HepG2 (cell line): Measurements from ENCODE around the gene ACTN4. TPM values are rescaled to one million over a fixed set of nuclear protein-coding genes. Genes with fewer than 3 reads are reported as not detected.

ENCODE experiments used
- ATAC-seq: fragments of 200-7000 bp; cut with Tn5 transposase; 3 replicates; pipeline ENCODE4 v1.9.1; 2020; ENCODE audit warnings: mild to moderate bottlenecking, moderate library complexity
- BruUV-seq: library from RNA; stranded (reverse); fragments of 400-500 nt; replicated peaks from 2 replicates; lab custom pipeline; 2021; lab: Mats Ljungman, UMichigan
- CTCF ChIA-PET: fragments of 300-600 bp; formaldehyde crosslinking; extraction: SDS; loops from one replicate; lab custom pipeline; 2021; ENCODE audit warnings: low total read pairs, inconsistent platforms, low intra/inter-chr PET ratio; lab: Yijun Ruan, JAX
- POLR2A ChIA-PET: fragments of 350-600 bp; sonication (Branson Sonifier 250); formaldehyde crosslinking; loops from one replicate; lab custom pipeline; 2020; ENCODE audit warnings: antibody characterized with exemption, inconsistent platforms; lab: Yijun Ruan, JAX
- DNase-seq: peaks from one replicate; pipeline ENCODE4 v3.0.0-alpha.2; 2015; ENCODE audit warnings: low spot score
- FAIRE-seq: peaks from 3 replicates; lab custom pipeline; 2011; peaks lifted over from hg19 to GRCh38; lab: Jason Lieb, UNC
- H2AFZ ChIP-seq: one replicate; pipeline ENCODE4 v1.6.1; 2011; ENCODE audit warnings: low read length, inconsistent platforms
- H3K27ac ChIP-seq: fragments of 300-600 bp; 3 replicates; pipeline ENCODE4 v1.8.0; 2011; ENCODE audit warnings: mixed run types, mild to moderate bottlenecking, mixed read lengths, low read length, inconsistent platforms; ENCODE audit not compliant: insufficient read depth; ENCODE audit errors: extremely low read length
- H3K27me3 ChIP-seq, 2 experiments: fragments of 200-600 bp in 1 of 2; 2 replicates in 1 of 2; 3 replicates in 1 of 2; pipeline versions ENCODE4 v1.6.0 to v1.8.0; 2011; ENCODE audit warnings: low read length in 2 of 2, mild to moderate bottlenecking in 2 of 2, moderate library complexity in 2 of 2, inconsistent platforms in 1 of 2; ENCODE audit not compliant: insufficient read depth in 2 of 2, control insufficient read depth in 1 of 2
- H3K36me3 ChIP-seq, 2 experiments: fragments of 200-600 bp in 1 of 2; replicated peaks in 1 of 2; 2 replicates in 1 of 2; 3 replicates in 1 of 2; pipeline versions ENCODE4 v1.5.1 to v1.8.0; 2011; ENCODE audit warnings: low read length in 2 of 2, inconsistent platforms in 1 of 2; ENCODE audit not compliant: insufficient read depth in 2 of 2, control insufficient read depth in 1 of 2
- H3K4me1 ChIP-seq: 2 replicates; pipeline ENCODE4 v1.5.1; 2012; ENCODE audit warnings: low read length, inconsistent platforms; ENCODE audit not compliant: insufficient read depth
- H3K4me2 ChIP-seq: 2 replicates; pipeline ENCODE4 v1.6.0; 2011; ENCODE audit warnings: low read depth, low read length, inconsistent platforms
- H3K4me3 ChIP-seq, 3 experiments: fragments of 200-600 bp in 1 of 3; sonication (generic), shearing (Covaris generic) in 1 of 3; replicated peaks in 1 of 3; 2 replicates each; pipeline ENCODE4 v1.5.1; 2011 to 2016; ENCODE audit warnings: low read length in 3 of 3, inconsistent platforms in 2 of 3, low read depth in 2 of 3, mild to moderate bottlenecking in 2 of 3, control low read depth in 1 of 3, mixed read lengths in 1 of 3; ENCODE audit not compliant: insufficient read depth in 1 of 3
- H3K79me2 ChIP-seq: one replicate; pipeline ENCODE4 v1.6.1; 2011; ENCODE audit warnings: low read length, inconsistent platforms; ENCODE audit not compliant: insufficient read depth
- H3K9ac ChIP-seq: 2 replicates; pipeline ENCODE4 v1.6.0; 2011; ENCODE audit warnings: mild to moderate bottlenecking, low read depth, low read length, inconsistent platforms; ENCODE audit not compliant: insufficient read depth
- H3K9me3 ChIP-seq: 2 replicates; pipeline ENCODE4 v1.5.1; 2012; ENCODE audit warnings: mild to moderate bottlenecking, low read length
- H4K20me1 ChIP-seq: 2 replicates; pipeline ENCODE4 v1.6.0; 2011; ENCODE audit warnings: inconsistent platforms, mild to moderate bottlenecking, low read length, moderate library complexity; ENCODE audit not compliant: insufficient read depth
- AGO2 ChIP-seq: fragments of 200-400 bp; formaldehyde crosslinking; optimal IDR thresholded peaks from 2 replicates; pipeline ENCODE3; 2017; ENCODE audit warnings: mild to moderate bottlenecking, low read depth, low read length, moderate library complexity
- DMTF1 ChIP-seq: sonication (generic); formaldehyde crosslinking; IDR thresholded peaks from 2 replicates; pipeline ENCODE4 v1.4.0; 2020; ENCODE audit warnings: mild to moderate bottlenecking, missing genetic modification reagents
- FOSL2 ChIP-seq: sonication (generic); formaldehyde crosslinking; IDR thresholded peaks from 2 replicates; pipeline ENCODE4 v1.4.0; 2020; ENCODE audit warnings: missing genetic modification reagents
- FOXA1 ChIP-seq, 2 experiments: fragments of 450-650 bp in 1 of 2; sonication (generic) in 1 of 2; formaldehyde crosslinking in 1 of 2; IDR thresholded peaks; 2 replicates each; pipeline versions ENCODE4 v1.4.0 to v1.6.1; 2016 to 2020; ENCODE audit warnings: missing genetic modification reagents in 1 of 2
- FOXP4 ChIP-seq: sonication (generic); formaldehyde crosslinking; IDR thresholded peaks from 2 replicates; pipeline ENCODE4 v1.4.0; 2020; ENCODE audit warnings: missing genetic modification reagents
- GATAD2A ChIP-seq: IDR thresholded peaks from 2 replicates; pipeline ENCODE4 v1.6.1; 2016
- HHEX ChIP-seq: IDR thresholded peaks from 2 replicates; pipeline ENCODE4 v1.6.1; 2016; ENCODE audit warnings: control low read depth
- IKZF5 ChIP-seq: IDR thresholded peaks from 2 replicates; pipeline ENCODE4 v1.6.1; 2018; ENCODE audit warnings: missing genetic modification reagents, mild to moderate bottlenecking, missing compliant biosample characterization
- JUN ChIP-seq: sonication (generic); formaldehyde crosslinking; IDR thresholded peaks from 2 replicates; pipeline ENCODE4 v1.4.0; 2020; ENCODE audit warnings: mild to moderate bottlenecking, missing genetic modification reagents
- MAX ChIP-seq: IDR thresholded peaks from 2 replicates; pipeline ENCODE4 v1.6.1; 2012; ENCODE audit warnings: inconsistent platforms
- PHF21A ChIP-seq: sonication (generic); formaldehyde crosslinking; IDR thresholded peaks from 2 replicates; pipeline ENCODE4 v1.5.0; 2020; ENCODE audit warnings: mild to moderate bottlenecking, missing genetic modification reagents
- RBM22 ChIP-seq: fragments of 200-400 bp; formaldehyde crosslinking; optimal IDR thresholded peaks from 2 replicates; pipeline ENCODE3; 2017; ENCODE audit warnings: mild to moderate bottlenecking, low read length, moderate library complexity
- SP5 ChIP-seq: IDR thresholded peaks from 2 replicates; pipeline ENCODE4 v1.6.1; 2016; ENCODE audit warnings: low read depth, borderline replicate concordance
- SYNCRIP ChIP-seq: fragments of 200-400 bp; formaldehyde crosslinking; IDR thresholded peaks from 2 replicates; pipeline ENCODE4 v1.6.1; 2018; ENCODE audit warnings: mild to moderate bottlenecking, low read depth, low read length; ENCODE audit not compliant: insufficient read depth
- ZBTB7B ChIP-seq: sonication (generic); formaldehyde crosslinking; IDR thresholded peaks from 2 replicates; pipeline ENCODE4 v1.4.0; 2020; ENCODE audit warnings: missing genetic modification reagents
- ZNF24 ChIP-seq: fragments of 450-650 bp; IDR thresholded peaks from 2 replicates; pipeline ENCODE4 v1.6.1; 2017; ENCODE audit warnings: antibody characterized with exemption, mild to moderate bottlenecking
- ZNF430 ChIP-seq: sonication (generic); formaldehyde crosslinking; IDR thresholded peaks from 2 replicates; pipeline ENCODE4 v1.9.0; 2021; ENCODE audit warnings: mild to moderate bottlenecking, missing genetic modification reagents
- ZNF766 ChIP-seq: sonication (generic); formaldehyde crosslinking; IDR thresholded peaks from 2 replicates; pipeline ENCODE4 v1.5.0; 2020; ENCODE audit warnings: missing genetic modification reagents, borderline replicate concordance
- WGBS: methylation state at CpG from one replicate; pipeline ENCODE4 v1.1.6; 2017; ENCODE audit warnings: low lambda C conversion rate; 5-methylcytosine and 5-hydroxymethylcytosine counted together
- in situ Hi-C: cut with HindIII; loops from 2 replicates; pipeline ENCODE4 v1.10.0; 2017; ENCODE audit warnings: low pct_unique_long_range_greater_than_20kb; ENCODE audit not compliant: extremely low pct_ligation_motif_present
- intact Hi-C: fragments of 100-400 bp; cut with micrococcal nuclease; formaldehyde crosslinking; loops from one replicate; pipeline ENCODE4 v1.10.0; 2022; ENCODE audit not compliant: unreplicated experiment
- polyA plus RNA-seq, 8 experiments: library from polyadenylated mRNA; depleted of rRNA in 3 of 8; stranded (reverse) in 7 of 8; unstranded in 1 of 8; fragments of >200 nt; fragmentation: Illumina TruSeq in 4 of 8; extraction: Trizol in 4 of 8; gene quantifications; 2 replicates each; pipeline versions ENCODE4 v1.2.1 to v1.2.3, GENCODE V29; 2011 to 2016; ENCODE audit warnings: low read depth in 4 of 8, missing spikeins in 1 of 8, mixed read lengths in 1 of 8; ENCODE audit not compliant: insufficient read depth in 1 of 8
- total RNA-seq, 5 experiments: library from RNA; depleted of rRNA; stranded (reverse); fragments of >200 nt; fragmentation: Illumina TruSeq; extraction: Trizol; gene quantifications; 2 replicates each; pipeline ENCODE4 v1.2.3, GENCODE V29; 2016; ENCODE audit warnings: low read depth in 1 of 5

Gene ACTN4
- total and polyA plus RNA-seq, 2 of the 13 experiments (the other 11 are each of a cell fraction or from before 2014, with no cell fraction given): 171 to 192 TPM

GRCh38 chr19:38693380-38694223 is 46.2 kb downstream of the ACTN4 start:
- Histone ChIP-seq H3K9me3 (no peaks in the 10 kb centered on the region), H3K9ac (peak overlapping the region; percentile 42; the same call in 1 of the 2 replicates), H3K27ac (peak overlapping the region; percentile 64), H3K79me2 (peaks cover 95% of the 10 kb centered on the region), H3K36me3 (peaks cover 28 to 61% of the 10 kb centered on the region in 2 experiments), H4K20me1 (peaks cover 14% of the 10 kb centered on the region; the same call in 1 of the 2 replicates), H3K4me1 (peaks cover 100% of the 10 kb centered on the region), H2AFZ (no peak overlapping the region), H3K4me2 (peak overlapping the region; percentile 10; the same call in 1 of the 2 replicates), H3K27me3 (no peaks in the 10 kb centered on the region), H3K4me3 (no peak overlapping the region)
- ATAC-seq (peak; percentile 14; the same call in 2 of the 3 replicates), FAIRE-seq (no peak), DNase-seq (peak; percentile 81)
- in situ Hi-C loops: no loop called here
- 73% methylated on average over 19 of the region's 19 CpGs for WGBS
- intact Hi-C loops: no loop called here
- BruUV-seq: no TSS peak
- POLR2A ChIA-PET: interaction anchor here (0.7 to 3.0 kb wide), 4 partner anchors 8 to 138 kb away, joined by 3 to 9 read pairs (median 5); partner anchors contain the start of genes ACTN4 and ECH1
- CTCF ChIA-PET: no interaction called here
- no peak for TF ChIP-seq DMTF1 (CRISPR knock-in tag)
- TF ChIP-seq SP5: 0 out of 2 replicates have a peak, but pooled peaks have one; percentile 17
- no peak for TF ChIP-seq ZNF430 (CRISPR knock-in tag)
- TF ChIP-seq ZBTB7B (CRISPR knock-in tag): peak; percentile 32; the same call in 1 of the 2 replicates
- peak; percentile 28; the same call in 1 of the 2 replicates for TF ChIP-seq FOXP4 (CRISPR knock-in tag)
- TF ChIP-seq HHEX: no peak
- TF ChIP-seq JUN (CRISPR knock-in tag): 0 out of 2 replicates have a peak, but pooled peaks have one; percentile 40
- TF ChIP-seq AGO2: peak; percentile 54
- no peak for TF ChIP-seq SYNCRIP
- 0 out of 2 replicates have a peak, but pooled peaks have one; percentile 36 for TF ChIP-seq PHF21A (CRISPR knock-in tag)
- peak; percentile 49; the same call in 1 of the 2 replicates for TF ChIP-seq ZNF24
- TF ChIP-seq FOXA1 (IDR thresholded peaks at IDR 0.05): no peak
- TF ChIP-seq FOXA1 (CRISPR knock-in tag; IDR thresholded peaks at IDR 0.05): peak; percentile 40; the same call in 1 of the 2 replicates
- 0 out of 2 replicates have a peak, but pooled peaks have one; percentile 16 for TF ChIP-seq GATAD2A (CRISPR knock-in tag)
- TF ChIP-seq ZNF766 (CRISPR knock-in tag): no peak
- no peak for TF ChIP-seq IKZF5 (CRISPR knock-in tag)
- peak; percentile 84 for TF ChIP-seq FOSL2
- TF ChIP-seq MAX: no peak
- peak; percentile 54 for TF ChIP-seq RBM22
